A673 (cell line): ENCODE measurements around the gene MPP1. TPM values are rescaled to one million over a fixed set of nuclear protein-coding genes. Genes with fewer than 3 reads are reported as not detected.

Experiments
- BruUV-seq: library from RNA; stranded (reverse); fragments of 400-500 nt; replicated peaks from 2 replicates; lab custom pipeline; 2021; lab: Mats Ljungman, UMichigan
- CTCF ChIA-PET: fragments of 300-600 bp; sonication (Branson Sonifier 250); formaldehyde crosslinking; loops from one replicate; lab custom pipeline; 2022; ENCODE audit warnings: antibody characterized with exemption; lab: Charles Lee
- POLR2A ChIA-PET: fragments of 300-600 bp; sonication (Branson Sonifier 250); formaldehyde crosslinking; loops from one replicate; lab custom pipeline; 2022; ENCODE audit warnings: antibody characterized with exemption; ENCODE audit not compliant: low non-redundant PET; lab: Charles Lee
- DNase-seq: peaks from one replicate; pipeline ENCODE4 v3.0.0-alpha.2; 2015; ENCODE audit warnings: low spot score
- H3K27ac ChIP-seq: fragments of 200-600 bp; sonication (generic); 2 replicates; pipeline ENCODE4 v1.5.1; 2016; ENCODE audit warnings: mixed run types, low read depth, mild to moderate bottlenecking, mixed read lengths, antibody characterized with exemption, low read length; ENCODE audit not compliant: poor library complexity, severe bottlenecking
- H3K27me3 ChIP-seq: fragments of 200-600 bp; sonication (generic); replicated peaks from 2 replicates; pipeline ENCODE4 v1.6.1; 2017; ENCODE audit warnings: mixed run types, low read depth, mild to moderate bottlenecking, mixed read lengths, antibody characterized with exemption, low read length; ENCODE audit not compliant: insufficient read depth, poor library complexity
- H3K36me3 ChIP-seq: fragments of 200-600 bp; sonication (generic); 2 replicates; pipeline ENCODE4 v1.6.1; 2016; ENCODE audit warnings: mixed run types, mild to moderate bottlenecking, mixed read lengths, antibody characterized with exemption, low read length; ENCODE audit not compliant: insufficient read depth, poor library complexity, severe bottlenecking
- H3K4me1 ChIP-seq: fragments of 200-600 bp; sonication (generic); 2 replicates; pipeline ENCODE4 v1.6.1; 2017; ENCODE audit warnings: mixed run types, mild to moderate bottlenecking, mixed read lengths, antibody characterized with exemption, low read length; ENCODE audit not compliant: insufficient read depth, poor library complexity, severe bottlenecking
- H3K4me3 ChIP-seq: fragments of 200-600 bp; sonication (generic); 2 replicates; pipeline ENCODE4 v1.5.1; 2016; ENCODE audit warnings: low read depth, mixed run types, mild to moderate bottlenecking, mixed read lengths, low read length; ENCODE audit not compliant: poor library complexity, severe bottlenecking
- H3K9me3 ChIP-seq: fragments of 200-600 bp; sonication (generic); 2 replicates; pipeline ENCODE4 v1.6.1; 2016; ENCODE audit warnings: mixed run types, low read depth, mild to moderate bottlenecking, mixed read lengths, antibody characterized with exemption, low read length; ENCODE audit not compliant: poor library complexity, severe bottlenecking
- CTCF ChIP-seq: fragments of 300-800, 200-600 bp; sonication (generic); conservative IDR thresholded peaks from 2 replicates; pipeline ENCODE4 v1.5.1; 2017; ENCODE audit warnings: low read depth, mild to moderate bottlenecking, antibody characterized with exemption, low read length, moderate library complexity, mixed read lengths
- EZH2 ChIP-seq: fragments of 200-600 bp; sonication (generic); IDR thresholded peaks from 2 replicates; pipeline ENCODE4 v1.6.1; 2017; ENCODE audit warnings: borderline replicate concordance, low read depth, mild to moderate bottlenecking, mixed read lengths, antibody characterized with exemption, low read length; ENCODE audit not compliant: poor library complexity, severe bottlenecking
- intact Hi-C: fragments of 100-400 bp; cut with micrococcal nuclease; formaldehyde crosslinking; loops from one replicate; pipeline ENCODE4 v1.10.0; 2022; ENCODE audit not compliant: unreplicated experiment
- total RNA-seq: library from RNA; stranded (reverse); gene quantifications from 2 replicates; pipeline ENCODE4 v1.2.3, GENCODE V29; 2021

MPP1 gene
- total RNA-seq, 1 experiment from 2014 or later, result 10.4 TPM

DNA sequence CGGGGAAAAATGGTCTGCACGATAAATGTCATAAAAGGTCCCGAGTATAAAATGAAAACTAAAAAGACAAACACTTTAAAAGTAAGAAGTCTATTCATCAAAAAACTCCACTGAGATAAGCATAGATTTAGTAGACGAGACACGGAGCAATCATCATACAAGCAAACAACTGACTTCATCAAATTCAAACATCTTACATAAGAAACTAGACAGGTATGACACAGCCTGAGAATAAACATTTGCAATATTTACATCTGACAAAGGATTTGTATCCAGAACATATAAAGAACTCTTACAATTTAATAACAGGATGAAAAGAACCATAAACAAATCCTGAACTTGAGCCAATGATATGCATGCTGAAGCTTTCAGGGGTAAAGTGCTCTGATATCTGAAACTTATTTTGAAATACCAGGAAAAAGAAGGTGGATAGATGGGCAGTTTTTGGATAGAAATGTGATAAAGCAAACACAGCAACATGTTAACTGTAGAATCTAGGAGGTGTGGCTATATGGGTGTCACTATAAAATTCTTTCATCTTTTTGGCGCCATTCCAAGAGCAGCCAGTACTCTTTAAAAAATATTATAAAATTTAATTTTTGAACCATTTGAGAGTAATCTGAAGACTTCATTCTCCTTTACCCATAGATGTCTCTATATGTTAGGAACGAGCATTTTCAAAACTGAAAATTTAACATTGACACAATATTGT lies 12.0 kb downstream of the MPP1 start:
- Histone ChIP-seq H3K9me3 (no peaks in the 10 kb centered on the region), H3K36me3 (no peaks in the 10 kb centered on the region), H3K27me3 (no peaks in the 10 kb centered on the region), H3K27ac (no peak overlapping the region), H3K4me3 (no peak overlapping the region), H3K4me1 (no peaks in the 10 kb centered on the region)
- no peak for TF ChIP-seq CTCF
- TF ChIP-seq EZH2, result no peak
- intact Hi-C loops, result no loop called here
- no peak for DNase-seq
- CTCF ChIA-PET, result no interaction called here
- POLR2A ChIA-PET, result no interaction called here
- no TSS peak for BruUV-seq

DNA sequence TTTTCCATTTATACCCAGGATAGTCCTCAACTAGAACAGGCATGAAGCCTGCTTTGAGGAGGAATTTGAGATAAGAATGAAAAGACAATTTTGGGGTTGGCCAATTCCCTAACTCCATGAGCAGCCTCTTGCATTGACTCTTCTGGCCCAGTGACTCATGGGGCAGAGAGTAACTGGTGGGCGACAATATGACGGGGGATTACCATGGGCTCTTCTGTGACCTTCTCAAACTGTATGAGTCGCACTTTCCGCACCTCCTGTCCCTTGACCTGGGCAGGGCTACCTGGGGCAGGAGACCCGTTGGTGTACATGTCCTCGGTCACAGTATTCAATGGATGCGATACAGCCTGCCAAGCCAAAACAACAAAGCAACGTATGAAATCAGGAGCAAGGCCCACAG lies 13.3 kb downstream of the MPP1 start:
- ChIA-PET CTCF (no interaction called here), POLR2A (no interaction called here)
- Histone ChIP-seq H3K4me3 (no peak overlapping the region), H3K27me3 (no peaks in the 10 kb centered on the region), H3K9me3 (no peaks in the 10 kb centered on the region), H3K27ac (no peak overlapping the region), H3K4me1 (no peaks in the 10 kb centered on the region), H3K36me3 (no peaks in the 10 kb centered on the region)
- BruUV-seq, result no TSS peak
- no peak for DNase-seq
- TF ChIP-seq EZH2 (no peak), CTCF (no peak)
- intact Hi-C loops, result no loop called here

- Histone ChIP-seq H3K27me3 (no peaks in the 10 kb centered on the region), H3K36me3 (no peaks in the 10 kb centered on the region), H3K4me3 (no peak overlapping the region), H3K4me1 (no peaks in the 10 kb centered on the region), H3K9me3 (no peaks in the 10 kb centered on the region), H3K27ac (no peak overlapping the region)
- no peak for TF ChIP-seq CTCF
- no peak for TF ChIP-seq EZH2
- ChIA-PET POLR2A (no interaction called here), CTCF (no interaction called here)
- DNase-seq, result no peak
- no TSS peak for BruUV-seq
- intact Hi-C loops, result no loop called here
Observed at GRCh38 chrX:154791467-154791866, 13.8 kb downstream of the MPP1 start.
